HK-2 (cell line): ENCODE data around the gene TMEM44.
"Not testable (repeated sequence)": the region's sequence is repeated elsewhere in the genome, so short reads cannot be mapped to it uniquely, and the experiment has no call there.

ENCODE experiments used
- DNase-seq: peaks from one replicate; pipeline ENCODE4 v3.0.0-alpha.2; 2018; ENCODE audit not compliant: unreplicated experiment

Gene TMEM44

DNA sequence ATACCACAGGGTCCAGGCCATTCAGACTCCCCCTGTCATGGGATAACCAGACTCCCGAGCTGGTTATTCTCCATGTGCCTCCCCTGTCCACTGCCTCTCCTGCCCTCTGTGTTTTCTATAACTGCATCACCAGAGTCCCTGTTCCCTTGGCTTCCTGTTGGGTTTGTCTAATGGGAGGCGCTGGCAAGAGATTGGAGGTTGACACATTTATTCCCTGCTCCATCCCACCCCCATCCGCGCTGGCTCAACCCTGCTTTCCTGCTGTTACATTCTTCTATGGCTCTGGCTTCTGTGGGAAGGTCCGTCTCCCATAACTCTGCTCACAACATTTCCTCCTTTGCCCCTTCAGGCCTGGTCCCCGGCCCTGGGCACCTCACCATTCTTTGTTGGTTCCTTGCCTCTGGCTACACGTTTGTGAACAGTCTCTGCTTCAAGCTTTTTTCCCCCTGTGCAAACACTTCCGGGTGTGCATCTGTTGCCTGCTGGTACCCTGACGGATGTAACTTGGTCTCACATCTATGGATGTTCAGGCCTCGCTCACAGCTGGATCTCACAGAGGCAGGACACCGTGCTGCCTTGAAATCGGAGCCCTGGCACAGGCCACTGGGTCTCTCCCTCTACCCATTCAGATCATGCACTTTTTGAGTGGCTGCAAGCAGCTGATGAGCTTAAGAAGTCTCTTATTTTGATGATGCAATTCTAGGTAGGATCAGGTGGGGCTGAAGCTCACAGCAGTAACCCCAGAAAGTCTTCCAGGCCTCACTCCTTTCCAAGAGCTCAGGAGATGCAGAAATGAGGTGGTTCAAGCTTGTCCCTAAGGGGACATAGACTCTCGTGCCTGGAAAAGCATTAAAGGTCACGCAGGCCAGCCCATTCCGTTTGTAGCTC is 77.8 kb downstream of the TMEM44 start:
- DNase-seq = no peak

DNA sequence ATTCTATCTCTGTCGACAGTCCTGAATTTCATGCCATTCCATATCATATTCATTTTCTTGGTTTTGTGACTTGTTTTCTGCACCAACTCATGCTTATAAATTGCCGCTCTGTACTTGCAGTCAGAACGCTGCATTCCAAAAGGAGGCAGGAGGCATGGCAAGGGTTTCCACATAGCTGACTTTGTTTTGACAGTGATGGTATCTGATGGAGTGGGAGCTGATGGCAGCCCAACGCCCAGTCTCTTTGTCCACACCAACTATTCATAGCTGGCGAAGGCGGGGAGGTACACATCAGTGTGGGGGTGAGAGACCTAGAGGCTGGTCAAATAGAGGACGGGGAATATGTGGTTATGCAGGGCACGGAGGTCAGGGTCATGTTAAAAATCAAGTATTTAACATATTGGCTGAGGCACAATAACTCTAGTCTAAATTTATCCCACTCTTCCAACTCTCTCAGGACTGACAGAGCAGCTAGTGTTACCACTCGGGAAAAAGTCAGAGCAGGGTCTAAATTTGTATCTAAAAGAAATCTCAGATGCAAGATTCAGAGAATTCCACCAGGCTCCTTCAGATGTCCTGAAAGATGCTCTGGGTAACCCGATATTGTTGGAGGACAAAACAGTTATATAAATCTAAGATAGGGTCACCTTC is 78.6 kb downstream of the TMEM44 start:
- no peak for DNase-seq

GRCh38 chr3:194552327-194552949 is 80.8 kb downstream of the TMEM44 start:
- DNase-seq = no peak

- no peak for DNase-seq
These were observed 83.4 kb downstream of the TMEM44 start for GRCh38 chr3:194549853-194550252.

DNA sequence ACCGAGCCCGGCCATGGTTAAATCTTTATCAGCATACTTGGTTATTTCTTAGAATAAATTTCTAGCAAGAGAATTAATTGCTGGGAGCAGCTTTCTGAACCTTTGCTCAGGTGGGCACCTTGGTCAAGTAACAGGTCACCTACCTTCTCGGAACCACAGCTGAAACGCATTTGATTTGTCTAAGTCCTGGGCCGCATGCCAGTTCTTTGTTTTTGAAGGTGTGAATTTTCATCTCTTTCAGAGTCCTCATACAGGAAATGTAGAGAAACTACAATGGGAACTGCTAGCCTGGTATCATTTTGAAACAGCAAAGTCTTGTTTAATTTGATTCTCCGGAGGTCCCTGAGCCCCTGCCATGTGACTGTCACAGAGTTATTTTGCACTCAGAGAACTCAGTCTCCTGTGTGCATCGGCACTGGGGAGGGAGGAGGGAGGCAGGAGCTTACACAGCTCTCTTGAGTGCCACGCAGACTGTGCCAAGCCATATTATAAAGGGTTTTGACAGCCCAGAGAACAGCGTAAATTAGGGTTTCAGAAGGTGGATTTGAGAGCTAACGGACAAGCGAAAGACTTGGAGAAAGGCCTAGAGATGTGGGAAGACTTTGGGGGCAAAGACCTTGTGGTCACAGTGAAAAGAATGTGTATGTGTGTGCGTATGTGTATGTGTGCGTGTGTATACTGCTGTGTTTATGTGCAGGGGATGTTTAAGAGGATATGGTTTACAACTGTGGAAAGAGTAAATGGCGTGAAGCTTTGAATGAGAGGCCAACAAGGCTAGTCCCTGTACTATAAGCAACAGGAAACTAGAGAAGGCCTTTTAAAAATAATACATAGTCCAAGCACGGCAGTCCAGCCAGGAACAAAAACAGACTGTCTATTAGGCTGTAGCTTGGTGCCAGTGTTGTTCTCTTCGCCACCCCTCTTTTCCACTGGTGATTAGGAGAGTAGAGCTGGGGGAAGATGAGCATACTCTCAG is 84.6 kb downstream of the TMEM44 start:
- DNase-seq = no peak

GRCh38 chr3:194547042-194547441 is 86.2 kb downstream of the TMEM44 start:
- no peak for DNase-seq

DNA sequence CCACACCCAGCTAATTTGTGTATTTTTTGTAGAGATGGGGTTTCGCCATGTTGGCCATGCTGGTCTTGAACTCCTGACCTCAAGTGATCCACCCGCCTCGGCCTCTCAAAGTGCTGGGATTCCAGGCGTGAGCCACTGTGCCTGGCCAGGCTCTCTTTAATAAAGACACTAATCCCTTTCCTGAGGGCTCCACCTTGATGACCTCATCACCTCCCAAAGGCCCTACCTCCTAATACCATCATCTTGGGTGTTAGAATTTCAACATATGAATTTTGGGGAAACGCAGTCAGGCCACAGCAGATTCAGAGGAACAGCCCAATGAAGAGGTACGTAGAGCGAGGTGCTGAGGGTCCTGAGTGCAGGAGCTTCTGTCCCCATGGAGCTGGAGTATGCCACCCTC is 87.7 kb downstream of the TMEM44 start:
- not testable (repeated sequence) for DNase-seq

DNA sequence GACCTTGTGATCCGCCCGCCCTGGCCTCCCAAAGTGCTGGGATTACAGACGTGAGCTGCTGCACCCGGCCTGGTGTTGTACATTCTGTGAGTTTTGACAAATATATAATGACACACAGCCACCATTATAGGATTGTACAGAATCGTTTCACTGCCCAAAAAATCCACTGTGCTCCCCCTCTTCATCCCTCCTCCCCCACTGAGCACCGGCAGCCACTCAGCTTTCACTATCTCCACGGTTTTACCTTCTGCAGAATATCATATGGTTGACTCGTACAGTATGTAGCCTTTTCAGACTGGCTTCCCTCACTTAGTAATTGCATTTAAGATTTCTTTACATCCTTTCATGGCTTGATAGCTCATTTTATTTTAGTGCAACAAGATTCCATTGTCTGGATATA is 89.7 kb downstream of the TMEM44 start:
- DNase-seq = no peak

DNA sequence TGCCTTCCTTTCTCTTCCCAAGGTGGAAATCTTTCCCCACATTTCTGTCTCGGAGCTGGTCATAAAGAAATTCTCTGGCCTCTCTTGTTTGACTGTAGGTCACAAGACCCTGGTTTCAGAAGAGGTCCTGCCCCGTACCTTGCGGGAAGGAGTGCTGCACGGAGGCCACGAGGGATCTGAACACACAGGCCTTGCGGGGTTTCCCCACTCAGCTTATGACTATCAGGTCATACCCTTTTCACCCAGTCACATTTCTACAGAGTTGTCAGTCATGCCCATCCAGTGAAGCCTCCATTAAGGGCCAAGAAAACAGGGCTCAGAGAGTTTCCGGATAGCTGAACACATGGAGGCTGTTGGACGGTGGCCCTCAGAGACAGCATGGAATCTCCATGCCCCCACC is 91.7 kb downstream of the TMEM44 start:
- no peak for DNase-seq

GRCh38 chr3:194540274-194540905 is 92.8 kb downstream of the TMEM44 start:
- DNase-seq = no peak

DNA sequence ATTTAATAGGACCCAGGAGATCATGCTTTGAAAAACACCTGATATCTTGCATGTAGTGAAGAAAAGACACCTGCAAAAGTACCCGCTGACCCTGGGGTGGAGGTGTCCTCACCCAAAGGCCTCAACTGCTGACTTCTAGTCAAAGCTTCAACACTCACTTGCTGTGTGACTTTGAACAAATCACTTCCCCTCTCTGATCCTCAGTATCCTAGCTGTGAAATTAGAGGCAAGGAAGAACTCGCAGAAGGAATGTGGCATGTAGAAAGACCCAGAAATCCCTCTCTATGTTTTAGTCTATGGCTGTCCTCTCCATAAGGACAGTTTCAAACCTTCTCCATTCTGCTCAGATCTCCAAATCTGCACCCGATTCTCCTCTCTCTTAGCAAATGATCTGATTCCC is 93.7 kb downstream of the TMEM44 start:
- no peak for DNase-seq

DNA sequence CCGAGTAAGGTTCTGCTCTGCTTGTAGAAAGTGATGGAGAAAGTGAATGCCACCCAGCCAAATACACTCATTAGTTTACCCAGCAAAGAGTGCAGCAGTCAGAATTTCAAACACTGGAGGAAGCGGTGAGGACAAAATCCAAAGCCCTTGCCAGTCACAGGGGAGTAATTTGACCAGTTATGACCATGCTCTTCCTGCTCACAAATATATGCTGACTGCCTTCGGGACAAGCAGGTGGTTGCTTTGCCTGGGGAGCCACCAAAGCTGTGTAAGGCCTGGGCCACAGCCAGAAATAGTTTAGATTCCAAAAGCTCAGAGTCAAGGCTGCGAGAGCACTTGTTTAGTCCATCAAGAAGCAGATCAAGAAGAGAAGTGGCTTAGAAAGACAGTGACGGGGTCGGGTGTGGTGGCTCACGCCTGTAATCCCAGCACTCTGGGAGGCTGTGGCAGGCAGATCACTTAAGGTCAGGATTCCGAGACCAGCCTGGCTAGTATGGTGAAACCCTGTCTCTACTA is 95.4 kb downstream of the TMEM44 start:
- DNase-seq = peak; percentile 63
